CD4-positive, alpha-beta T cell treated with Interferon gamma for 1 hour (primary cell): ENCODE results near the gene BHMT2.

ENCODE experiments used
- DNase-seq: peaks from one replicate; pipeline ENCODE4 v3.0.0-alpha.2; 2020

BHMT2 gene

DNA sequence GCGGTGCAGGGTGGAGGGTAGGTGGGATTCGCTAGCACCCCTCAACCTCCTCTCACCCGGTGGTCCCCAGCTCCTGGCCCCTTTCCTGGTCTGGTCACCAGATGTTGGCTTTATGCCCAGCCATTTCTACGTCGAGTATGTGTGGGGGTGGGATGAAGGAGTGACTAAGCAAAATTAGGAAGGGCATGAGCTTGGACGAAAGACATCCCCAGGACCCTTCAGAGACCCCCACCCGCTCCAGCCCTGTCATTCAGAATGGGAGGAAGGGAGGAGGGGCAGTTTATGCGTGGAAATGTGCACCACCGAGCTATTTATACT lies 742 bp downstream of the BHMT2 start:
- no peak for DNase-seq

DNA sequence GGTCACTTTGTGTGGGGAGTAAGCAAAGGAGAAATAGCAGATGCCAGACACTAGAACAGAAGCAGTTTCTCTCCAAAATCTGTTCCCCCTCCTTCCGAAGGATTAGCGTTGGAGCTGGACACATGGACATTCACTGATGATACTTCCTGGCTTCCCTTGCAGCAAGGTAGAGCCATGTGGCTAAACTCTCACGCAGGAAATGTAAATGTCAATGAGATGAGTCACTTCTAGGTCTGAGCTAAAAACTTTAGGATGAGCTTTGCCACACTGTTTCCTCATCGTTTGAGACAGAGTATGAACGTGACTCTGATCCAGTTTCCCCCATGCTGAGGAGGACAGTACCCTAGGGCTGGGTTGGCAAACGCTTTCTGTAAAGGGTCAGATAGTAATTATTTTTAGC lies 5.1 kb downstream of the BHMT2 start:
- no peak for DNase-seq

DNA sequence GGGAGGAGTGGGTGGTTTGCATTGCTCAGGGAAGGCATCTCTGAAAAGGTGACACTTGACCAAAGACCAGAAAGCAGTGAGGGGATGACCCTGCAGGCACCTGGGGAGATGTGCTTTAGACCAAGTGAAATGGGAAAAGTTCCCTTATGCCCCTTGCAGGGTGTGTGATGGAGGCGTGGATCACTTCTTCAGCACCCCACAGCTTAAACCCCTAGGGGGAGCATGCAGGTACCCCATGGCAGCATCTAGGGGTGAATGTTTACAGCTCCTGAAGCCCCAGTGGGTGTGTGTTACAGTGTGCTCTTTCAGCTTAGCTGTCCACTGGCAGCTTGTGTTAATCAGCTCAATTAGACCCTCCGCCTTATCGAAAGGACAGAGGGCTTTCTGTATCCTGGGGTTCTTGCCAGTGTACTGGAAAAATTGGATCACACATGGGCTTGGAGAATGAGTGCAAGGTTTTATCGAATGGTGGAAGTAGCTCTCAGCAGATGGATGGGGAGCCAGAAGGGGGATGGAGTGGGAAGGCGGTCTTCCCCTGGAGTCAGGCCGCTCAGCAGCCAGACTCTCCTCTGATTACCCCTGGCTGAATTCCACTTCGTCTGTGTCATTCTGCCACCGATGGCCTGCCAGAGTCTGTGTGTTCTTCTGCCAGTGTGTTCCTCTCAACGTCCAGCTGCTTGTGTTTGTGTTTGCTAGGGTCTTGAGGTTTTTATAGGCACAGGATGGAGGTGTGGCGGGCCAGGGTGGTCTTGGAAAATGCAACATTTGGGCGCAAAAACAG lies 6.3 kb downstream of the BHMT2 start:
- no peak for DNase-seq

DNA sequence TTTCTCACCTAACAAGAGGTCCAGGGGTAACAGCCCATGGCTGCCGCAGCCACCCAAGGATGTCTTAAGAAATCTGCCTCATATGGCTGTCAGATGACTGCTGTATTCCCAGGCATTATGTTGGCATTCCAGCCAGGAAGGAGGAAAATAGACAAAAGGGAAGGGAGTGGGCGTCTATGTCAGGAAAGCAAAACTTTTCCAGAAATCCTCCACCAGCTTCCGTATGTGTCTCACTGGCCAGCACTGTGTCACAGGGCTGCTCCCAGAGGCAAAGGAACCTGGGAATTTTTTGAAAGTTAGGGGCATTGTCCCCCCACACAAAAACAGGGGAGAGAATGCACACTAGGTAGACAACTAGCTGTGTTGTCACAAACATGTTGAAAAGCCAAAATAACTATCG lies 7.3 kb downstream of the BHMT2 start:
- DNase-seq = no peak

DNA sequence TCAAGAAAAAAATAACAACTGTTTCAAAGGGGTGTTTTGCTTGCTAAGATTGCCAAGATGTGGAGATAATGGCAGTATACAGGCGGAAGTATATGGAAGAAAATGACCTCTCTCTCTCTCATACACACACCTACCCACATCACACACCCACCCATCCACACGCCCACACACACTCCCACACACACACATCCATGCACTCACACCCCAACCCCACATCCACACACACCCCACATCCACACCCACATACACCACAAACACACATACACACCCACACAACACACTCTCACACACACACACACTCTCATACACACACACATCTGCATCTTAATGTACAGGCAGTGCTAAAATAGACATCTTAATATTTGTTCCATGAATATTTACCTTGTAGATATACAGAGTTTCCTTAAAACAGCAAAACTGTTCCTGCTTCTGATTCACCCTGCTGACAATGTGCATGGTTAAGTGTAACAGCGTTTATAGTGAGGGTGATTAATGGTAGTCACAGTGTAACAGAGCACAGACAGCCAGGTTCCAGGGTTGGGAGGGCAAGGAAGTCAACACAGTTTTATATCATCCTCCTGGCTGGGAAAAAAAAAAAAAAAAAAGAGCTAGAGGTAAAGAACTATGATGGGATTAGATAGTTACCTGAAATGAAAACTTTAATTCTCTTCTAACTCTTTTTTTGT lies 8.3 kb downstream of the BHMT2 start:
- no peak for DNase-seq

DNA sequence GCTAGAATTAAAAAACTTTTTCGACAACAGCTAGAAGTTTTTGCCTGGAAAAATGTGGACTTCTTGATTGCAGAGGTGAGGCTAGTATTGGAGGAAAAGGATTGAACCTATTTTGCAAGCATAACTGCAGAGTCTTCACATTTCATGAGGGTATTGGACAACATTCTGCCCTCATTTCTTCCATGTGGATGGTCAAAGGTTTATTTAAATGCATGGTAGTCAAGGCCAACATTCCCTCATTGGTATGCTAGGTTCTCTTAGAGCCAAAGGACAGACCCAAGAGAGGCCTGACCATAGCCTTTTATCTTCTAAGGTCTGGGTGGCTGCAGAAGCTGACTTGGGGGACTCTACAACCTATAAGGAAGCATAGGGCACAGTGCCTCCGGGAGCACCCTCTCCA lies 11.2 kb downstream of the BHMT2 start:
- no peak for DNase-seq

DNA sequence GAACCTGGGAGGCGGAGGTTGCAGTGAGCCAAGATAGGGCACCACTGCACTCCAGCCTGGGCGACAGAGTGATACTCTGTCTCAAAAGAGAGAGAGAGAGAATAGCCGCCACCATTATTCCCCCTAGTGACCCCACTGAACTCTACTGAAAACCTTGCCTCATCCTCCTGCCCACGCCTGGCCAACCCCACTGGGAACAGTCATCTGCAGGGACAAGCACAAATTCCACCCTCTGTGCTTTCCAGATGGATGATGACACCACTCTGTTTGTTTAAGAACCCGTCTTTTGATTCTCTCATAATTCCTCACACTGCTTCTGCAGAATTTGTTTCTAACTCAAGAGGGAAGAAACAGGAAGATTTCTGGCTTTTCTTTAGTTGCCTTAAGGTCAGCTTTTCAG lies 12.2 kb downstream of the BHMT2 start:
- no peak for DNase-seq

DNA sequence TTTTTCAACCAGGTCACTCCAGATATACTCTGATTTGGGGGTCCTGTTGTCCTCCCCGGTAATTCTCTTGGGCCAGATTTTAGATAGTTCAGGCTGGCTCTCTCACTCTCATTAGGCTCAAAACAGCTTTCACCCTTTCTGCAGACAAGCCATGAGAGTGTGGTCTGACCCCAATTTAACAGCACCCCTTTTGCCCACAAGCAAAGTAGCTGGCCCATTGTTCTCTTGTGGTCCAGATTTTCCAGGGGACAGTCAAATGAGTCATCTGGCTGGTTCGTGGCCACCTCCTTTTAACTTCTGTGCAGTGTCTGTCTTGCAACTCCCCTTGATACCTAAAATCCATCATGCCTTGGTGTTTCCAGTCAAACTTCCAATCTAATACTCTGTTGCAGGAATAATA lies 16.5 kb downstream of the BHMT2 start:
- DNase-seq = no peak

DNA sequence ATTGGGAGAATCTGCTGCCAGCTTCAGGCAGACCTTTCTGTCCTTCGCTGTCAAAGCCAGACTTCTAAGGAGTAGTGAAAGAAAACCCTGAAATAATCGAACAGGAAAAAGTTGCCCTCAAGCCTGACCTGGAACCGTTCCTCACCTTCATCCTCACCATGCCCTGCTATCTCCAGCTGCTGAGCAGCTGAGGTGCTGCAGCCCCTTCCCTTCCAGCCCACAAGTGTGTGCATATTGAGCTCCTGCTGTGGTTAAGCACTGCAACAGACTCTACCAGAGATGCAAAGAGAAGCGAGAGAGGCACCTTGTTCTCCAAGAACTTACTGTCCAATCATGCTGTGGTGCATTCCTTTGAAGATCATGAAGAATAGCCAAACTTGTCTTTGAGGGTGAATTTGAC lies 18.9 kb downstream of the BHMT2 start:
- no peak for DNase-seq

DNA sequence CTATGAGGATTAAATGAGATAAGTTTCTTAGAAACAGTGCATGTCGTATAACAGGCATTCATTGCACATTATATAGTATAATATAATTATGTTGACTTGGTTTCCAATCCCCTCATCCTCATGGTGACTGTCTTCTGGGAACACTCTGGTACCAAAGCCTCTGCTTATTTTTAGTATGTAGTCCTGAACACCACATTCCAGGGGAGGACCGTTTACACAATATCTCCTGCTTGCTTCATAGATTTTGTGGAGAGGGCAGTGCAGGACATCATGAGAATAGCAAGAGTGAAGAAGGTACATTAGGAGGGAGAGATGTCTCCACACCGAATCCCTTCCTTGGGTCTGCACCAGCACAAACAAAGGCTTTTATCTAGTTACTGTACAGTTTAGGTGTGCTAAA lies 21.5 kb downstream of the BHMT2 start:
- DNase-seq = no peak

DNA sequence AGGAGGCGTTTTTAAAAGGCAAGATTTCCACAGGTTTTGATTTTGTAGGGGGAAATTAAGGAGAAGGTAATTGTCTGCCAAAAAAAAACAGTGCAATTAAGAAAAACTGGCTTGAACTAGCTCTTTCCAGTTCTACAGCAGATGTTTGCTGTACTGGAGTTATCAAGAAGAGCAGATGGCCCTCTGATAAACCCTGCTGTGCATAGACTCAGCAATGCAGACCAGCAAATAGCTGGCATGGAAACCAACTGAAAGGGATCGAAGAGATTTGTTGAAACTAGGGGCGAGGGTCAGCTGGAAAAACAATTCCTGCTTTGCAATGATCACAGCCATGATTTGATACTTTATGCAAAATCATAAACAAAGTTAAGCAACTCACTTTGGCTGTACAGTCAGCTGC lies 24.2 kb downstream of the BHMT2 start:
- no peak for DNase-seq

DNA sequence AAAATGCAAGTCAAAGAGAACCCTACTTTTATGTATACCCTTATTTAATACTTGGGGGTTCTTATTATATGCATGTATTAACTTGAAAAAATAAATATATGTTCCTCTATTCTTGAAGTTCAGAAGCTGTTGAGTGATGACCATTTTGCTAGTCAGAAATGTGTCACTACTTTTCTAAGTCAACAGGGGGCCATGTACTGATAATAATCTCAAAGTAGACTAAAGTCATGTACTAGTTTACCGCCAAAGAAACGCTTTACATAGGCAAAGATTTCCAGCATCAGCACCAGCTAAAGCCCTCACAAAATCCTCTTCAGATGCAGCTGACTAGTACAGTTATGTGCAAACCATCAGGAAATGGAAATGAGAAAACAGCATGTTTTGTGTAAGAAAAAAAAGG lies 36.3 kb downstream of the BHMT2 start:
- DNase-seq = no peak

DNA sequence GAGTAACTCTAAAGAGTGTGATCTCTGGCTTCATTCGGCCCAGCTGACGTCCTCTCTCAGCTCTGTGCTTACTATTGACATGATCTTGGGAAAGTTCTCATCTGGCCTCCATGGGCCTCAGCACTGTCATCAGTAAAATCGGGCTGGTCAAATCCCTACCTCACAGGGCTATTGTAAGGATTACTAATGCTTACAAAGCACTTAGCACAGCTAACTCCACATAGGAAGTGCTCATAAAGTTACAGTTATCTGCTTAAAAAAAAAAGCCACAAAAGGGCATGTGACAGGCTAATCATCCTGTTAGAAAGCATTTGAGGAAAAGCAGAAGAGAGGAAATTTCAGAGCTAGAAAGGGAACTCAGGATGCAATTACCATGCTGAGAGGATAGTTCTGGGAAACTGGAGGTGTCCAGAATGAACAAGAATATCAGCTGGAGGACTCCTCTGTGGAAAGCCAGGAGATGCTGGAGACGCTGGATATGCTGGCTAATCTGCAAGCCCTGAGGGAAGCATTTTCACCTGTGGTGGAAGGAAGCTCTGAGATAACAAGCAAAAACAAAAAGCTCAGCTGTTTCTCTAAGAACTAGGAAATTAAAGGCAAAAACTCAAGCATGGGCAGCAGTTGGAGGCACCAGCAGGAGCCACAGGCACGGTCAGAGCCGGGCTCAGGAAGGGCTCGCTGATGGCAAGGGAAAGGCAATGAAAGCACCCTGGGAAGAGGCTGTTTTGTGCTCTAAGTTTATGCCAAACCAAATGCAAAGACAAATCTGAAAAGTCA lies 37.6 kb downstream of the BHMT2 start:
- DNase-seq = no peak

DNA sequence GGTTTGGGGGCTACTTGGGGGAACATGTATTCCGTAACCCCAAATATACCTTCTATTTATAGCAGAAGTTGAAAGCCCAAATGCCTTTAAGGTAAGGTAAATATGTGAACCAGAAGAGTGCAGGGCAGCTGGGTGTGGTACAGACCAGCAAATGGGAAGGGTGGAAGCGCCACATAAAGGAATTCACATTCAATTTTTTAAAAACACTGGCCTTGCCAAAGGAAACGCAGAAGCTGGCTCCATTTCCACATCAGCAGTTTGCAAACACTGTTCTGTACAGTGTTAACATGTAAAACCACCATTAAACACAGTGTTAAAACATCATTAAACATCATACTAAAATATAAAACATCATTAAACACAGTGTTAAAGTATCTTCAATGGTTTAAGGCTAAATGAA lies 38.5 kb downstream of the BHMT2 start:
- no peak for DNase-seq

DNA sequence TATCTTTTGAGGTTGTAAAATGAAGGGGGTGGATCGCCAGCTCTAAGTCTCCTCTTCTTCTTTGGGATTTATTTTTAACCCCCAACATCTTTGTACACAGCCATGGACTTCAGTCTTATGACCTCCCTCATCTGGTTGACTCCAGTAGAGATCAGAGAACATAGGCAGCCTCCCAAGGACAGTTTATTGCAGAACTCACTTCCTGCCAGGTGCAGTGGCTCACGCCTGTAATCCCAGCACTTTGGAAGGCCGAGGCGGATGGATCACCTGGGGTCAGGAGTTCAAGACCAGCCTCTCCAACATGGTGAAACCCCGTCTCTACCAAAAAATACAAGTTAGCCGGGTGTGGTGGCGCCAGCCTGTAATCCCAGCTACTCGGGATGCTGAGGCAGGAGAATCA lies 39.2 kb downstream of the BHMT2 start:
- no peak for DNase-seq

DNA sequence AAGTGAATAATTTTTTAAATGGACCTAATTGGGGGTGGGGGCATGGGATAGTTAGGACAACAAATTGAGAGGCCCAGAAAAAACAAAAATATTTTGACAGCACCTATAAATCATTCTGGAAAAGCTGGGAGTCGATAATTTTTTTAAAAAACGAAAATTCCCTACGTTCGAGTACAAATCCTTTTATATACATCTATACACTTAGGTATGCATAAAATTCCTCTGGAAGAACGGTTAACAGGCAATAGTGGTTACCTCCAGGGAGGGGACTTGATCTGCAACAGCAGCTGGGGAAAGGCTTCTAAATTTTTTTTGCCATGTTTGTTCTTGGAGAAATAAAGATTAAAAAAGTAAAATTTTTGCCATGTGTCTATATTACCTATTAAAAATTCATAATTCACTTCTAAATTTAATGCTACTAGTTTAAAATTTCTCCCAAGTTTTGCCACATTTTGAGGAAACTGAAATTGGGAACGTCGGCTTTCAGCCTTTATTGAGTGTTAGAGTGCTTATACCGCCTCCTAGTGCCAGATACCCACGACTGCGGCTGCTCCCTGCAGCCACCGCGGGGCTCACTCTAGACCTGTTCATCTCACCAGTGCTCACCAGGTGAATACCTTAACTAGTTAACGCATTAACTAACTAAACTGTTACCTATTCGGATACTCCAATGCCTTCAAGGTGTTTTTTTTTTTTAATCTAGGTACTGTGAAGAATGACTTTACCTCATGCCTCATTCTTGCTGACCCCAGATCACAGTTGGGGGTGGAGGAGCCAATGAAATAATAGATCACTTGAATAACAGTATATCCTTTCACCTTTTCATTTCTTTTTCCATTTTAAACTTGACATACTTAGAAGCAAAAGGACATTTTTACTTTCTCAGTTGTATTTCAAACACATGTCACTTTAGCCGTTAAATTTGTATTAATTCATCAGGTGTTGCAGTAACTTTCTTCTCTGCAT lies 40.2 kb downstream of the BHMT2 start:
- DNase-seq = no peak

DNA sequence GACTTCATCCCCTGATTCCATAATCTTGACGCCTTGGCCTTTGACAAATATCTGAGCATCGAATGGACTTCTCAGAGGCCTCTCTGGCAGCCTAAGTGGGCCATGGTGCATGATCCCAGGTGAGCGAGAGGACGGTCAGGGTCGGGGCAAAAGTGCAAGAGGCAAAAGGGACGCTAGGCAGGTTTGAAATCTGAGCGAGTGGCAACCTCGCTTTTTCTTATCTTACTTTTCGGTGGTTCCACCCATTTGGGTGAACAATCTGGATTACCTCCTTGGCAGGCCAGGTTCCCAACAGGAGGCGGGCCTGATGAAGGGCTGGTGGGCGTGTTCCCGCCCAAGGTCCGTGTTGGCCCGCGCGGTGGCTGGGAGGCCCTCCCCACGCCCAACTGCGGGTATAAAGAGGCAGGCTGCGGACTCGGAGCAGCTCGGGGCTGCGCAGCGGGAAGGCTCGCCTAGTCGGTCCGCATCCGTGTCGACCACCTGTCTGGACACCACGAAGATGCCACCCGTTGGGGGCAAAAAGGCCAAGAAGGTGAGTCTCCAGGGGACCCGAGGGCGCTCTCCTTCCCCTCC lies 41.9 kb downstream of the BHMT2 start, which contains the start of gene BHMT:
TSS of gene BHMT (plus strand) at position 423 of the 573 bp plus-strand sequence. CDS start at position 500, 77 bp downstream.
- no peak for DNase-seq

DNA sequence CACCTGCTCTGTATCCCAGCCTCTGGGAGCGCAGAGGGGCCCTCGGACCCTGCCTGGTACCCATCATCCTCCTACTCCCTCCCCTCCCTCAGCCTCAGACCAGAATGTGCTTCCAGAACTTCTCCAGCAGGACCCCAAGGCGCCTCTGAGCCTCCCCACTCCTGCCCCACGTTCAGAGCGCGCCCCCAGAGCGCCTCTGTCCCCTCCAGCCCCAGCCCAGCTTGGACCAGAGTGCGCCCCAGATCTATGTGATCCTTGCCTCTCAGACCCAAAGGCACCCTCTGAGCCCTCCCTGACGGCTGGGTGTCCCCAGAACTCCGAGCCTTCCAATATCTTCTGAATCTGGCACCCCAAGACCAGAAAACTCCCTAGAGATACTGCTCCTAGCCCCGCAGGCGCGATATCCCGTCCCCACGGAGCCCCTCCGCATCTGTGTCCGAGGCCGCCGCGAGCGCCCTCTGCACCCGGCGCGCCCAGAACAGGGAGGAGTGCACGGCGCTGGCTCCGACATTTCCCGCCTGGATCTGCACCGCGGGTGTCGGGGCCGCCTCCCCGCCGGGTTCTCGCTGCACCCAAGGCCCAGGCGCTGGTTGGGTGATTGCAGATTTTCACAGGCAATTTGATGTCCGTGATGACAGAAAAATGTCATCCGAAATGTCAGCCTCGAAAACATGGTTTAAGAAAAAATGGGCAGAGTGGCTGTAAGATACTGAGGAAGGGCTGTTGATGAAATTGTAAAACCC lies 42.6 kb downstream of the BHMT2 start:
- no peak for DNase-seq

DNA sequence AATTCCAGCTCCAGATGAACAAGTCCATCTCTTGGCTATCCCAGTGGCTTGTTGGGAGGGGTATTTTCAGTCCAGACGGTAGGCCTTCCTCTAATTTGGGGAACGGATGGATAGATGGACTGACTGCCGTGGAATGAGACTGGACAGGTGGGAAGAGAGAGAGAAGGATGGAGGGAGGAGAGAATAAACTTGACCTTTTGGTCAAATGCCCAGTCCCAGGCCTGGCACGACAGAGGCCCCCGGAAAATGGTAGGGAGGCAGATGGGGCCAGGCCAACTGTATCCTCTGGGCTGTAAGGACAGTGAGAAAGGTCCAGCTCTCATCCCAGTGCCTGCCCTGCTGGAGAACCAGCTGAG lies 43.1 kb downstream of the BHMT2 start:
- DNase-seq = no peak

DNA sequence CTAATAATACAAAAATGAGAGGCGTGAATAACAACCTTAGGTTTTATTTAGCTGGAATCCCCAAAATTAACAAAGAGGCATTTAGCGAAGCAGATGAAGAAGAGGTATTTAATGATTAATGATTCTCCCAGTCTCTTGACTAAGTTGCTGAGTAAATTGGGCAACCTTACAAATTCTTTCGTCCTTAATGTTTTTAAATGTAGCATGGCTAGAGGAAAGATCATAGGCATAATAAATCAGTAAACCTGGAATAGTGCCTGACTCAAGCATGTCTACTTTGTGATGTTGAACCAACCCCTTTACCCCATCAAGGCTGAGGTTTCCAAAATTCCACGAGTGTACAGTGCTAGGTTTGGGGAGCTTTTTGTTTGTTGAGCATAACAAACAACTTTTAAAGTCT lies 49.9 kb downstream of the BHMT2 start:
- DNase-seq = no peak

DNA sequence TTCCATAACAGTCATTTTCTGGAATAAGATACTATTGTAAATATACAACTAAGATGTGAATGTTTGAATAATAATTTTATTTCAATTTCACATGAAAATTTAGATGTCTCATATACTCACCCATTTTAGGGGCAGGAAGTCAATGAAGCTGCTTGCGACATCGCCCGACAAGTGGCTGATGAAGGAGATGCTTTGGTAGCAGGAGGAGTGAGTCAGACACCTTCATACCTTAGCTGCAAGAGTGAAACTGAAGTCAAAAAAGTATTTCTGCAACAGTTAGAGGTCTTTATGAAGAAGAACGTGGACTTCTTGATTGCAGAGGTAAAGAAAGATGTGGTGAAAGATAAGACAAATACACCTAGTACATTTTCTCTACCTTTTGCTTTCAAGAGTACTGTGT lies 50.7 kb downstream of the BHMT2 start:
- no peak for DNase-seq

DNA sequence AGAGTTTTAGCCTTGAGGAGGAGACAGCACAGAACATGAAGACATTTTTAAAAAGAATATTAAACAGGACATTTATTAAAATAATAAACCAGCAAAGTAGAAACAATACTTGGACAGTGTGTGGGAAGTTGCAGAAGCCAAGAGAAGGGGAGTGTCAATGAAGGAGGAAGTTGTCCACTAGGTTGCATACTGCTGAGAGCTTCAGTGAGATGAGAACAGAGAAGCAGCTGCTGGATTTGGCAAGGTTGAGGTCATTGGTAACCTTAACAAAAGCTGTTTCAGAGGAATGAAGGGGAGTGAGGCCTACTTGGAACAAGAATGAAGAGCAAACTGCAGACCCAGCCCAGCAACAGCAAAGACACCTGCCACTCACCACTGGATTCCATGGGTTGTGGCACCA lies 53.4 kb downstream of the BHMT2 start:
- DNase-seq = no peak
